HCT116 (cell line): Measurements from ENCODE around the gene FNBP1. TPM values are rescaled to one million over a fixed set of nuclear protein-coding genes. Genes with fewer than 3 reads are reported as not detected.

ENCODE experiments used
- ATAC-seq: fragments of 200-7000 bp; cut with Tn5 transposase; 2 replicates; pipeline ENCODE4 v1.9.1; 2020; ENCODE audit warnings: mild to moderate bottlenecking, moderate library complexity
- BruUV-seq: library from RNA; stranded (reverse); fragments of 400-500 nt; replicated peaks from 2 replicates; lab custom pipeline; 2021; lab: Mats Ljungman, UMichigan
- CTCF ChIA-PET: fragments of 300-600 bp; sonication (Branson Sonifier 250); formaldehyde crosslinking; loops from one replicate; lab custom pipeline; 2021; ENCODE audit warnings: antibody characterized with exemption; lab: Charles Lee
- POLR2A ChIA-PET: fragments of 300-600, 350-600 bp; sonication (Branson Sonifier 250); formaldehyde crosslinking; loops from one replicate; lab custom pipeline; 2021; ENCODE audit warnings: antibody characterized with exemption; lab: Charles Lee
- RAD21 ChIA-PET, 2 experiments: fragments of 300-600 bp; sonication (Branson Sonifier 250); formaldehyde crosslinking; loops; one replicate each; lab custom pipeline; 2023; ENCODE audit warnings: low total read pairs in 2 of 2; ENCODE audit not compliant: uncharacterized antibody in 2 of 2, unreplicated experiment in 2 of 2, low non-redundant PET in 1 of 2; lab: Charles Lee
- DNase-seq: peaks from one replicate; pipeline ENCODE4 v3.0.0-alpha.2; 2010; ENCODE audit warnings: low read depth, low spot score
- H2AFZ ChIP-seq: fragments of 200-600 bp; shearing (Covaris generic), sonication (generic); 2 replicates; pipeline ENCODE4 v1.6.1; 2017; ENCODE audit warnings: low read depth, mixed run types, mixed read lengths, antibody characterized with exemption, low read length; ENCODE audit not compliant: poor library complexity, severe bottlenecking
- H3K27ac ChIP-seq: 2 replicates; pipeline ENCODE4 v1.5.1; 2012; ENCODE audit warnings: low read depth, low read length
- H3K27me3 ChIP-seq: fragments of 200-600 bp; sonication (generic); 2 replicates; pipeline ENCODE4 v1.6.1; 2016; ENCODE audit warnings: mixed run types, low read length, mixed read lengths; ENCODE audit not compliant: insufficient read depth
- H3K36me3 ChIP-seq, 2 experiments: fragments of 200-500 bp in 1 of 2; fragments of 200-600 bp in 1 of 2; sonication (Bioruptor generic) in 1 of 2; sonication (generic) in 1 of 2; 2 replicates each; pipeline versions ENCODE4 v1.5.1 to v1.6.1; 2014 to 2016; ENCODE audit warnings: low read length in 2 of 2, inconsistent platforms in 1 of 2, mixed read lengths in 1 of 2, mixed run types in 1 of 2; ENCODE audit not compliant: insufficient read depth in 2 of 2, control insufficient read depth in 1 of 2
- H3K4me1 ChIP-seq, 2 experiments: fragments of 200-600 bp in 1 of 2; sonication (generic) in 1 of 2; 2 replicates each; pipeline versions ENCODE4 v1.5.1 to v1.6.1; 2012 to 2017; ENCODE audit warnings: low read length in 2 of 2, inconsistent platforms in 1 of 2, mild to moderate bottlenecking in 1 of 2, mixed read lengths in 1 of 2, mixed run types in 1 of 2, moderate library complexity in 1 of 2; ENCODE audit not compliant: insufficient read depth in 2 of 2, control insufficient read depth in 1 of 2
- H3K4me2 ChIP-seq: fragments of 200-600 bp; sonication (generic); 2 replicates; pipeline ENCODE4 v1.6.1; 2017; ENCODE audit warnings: mixed run types, low read length, mixed read lengths
- H3K4me3 ChIP-seq, 2 experiments: fragments of 200-600 bp in 1 of 2; sonication (generic) in 1 of 2; replicated peaks in 1 of 2; 2 replicates each; pipeline ENCODE4 v1.5.1; 2011 to 2016; ENCODE audit warnings: low read length in 2 of 2, control low read depth in 1 of 2, low read depth in 1 of 2, mild to moderate bottlenecking in 1 of 2, mixed read lengths in 1 of 2, mixed run types in 1 of 2
- H3K79me2 ChIP-seq: fragments of 200-600 bp; sonication (generic); 2 replicates; pipeline ENCODE4 v1.6.1; 2017; ENCODE audit warnings: mild to moderate bottlenecking, mixed run types, low read length, moderate library complexity, mixed read lengths; ENCODE audit not compliant: insufficient read depth
- H3K9ac ChIP-seq: fragments of 200-600 bp; sonication (generic); 2 replicates; pipeline ENCODE4 v1.6.1; 2016; ENCODE audit warnings: low read length, mixed read lengths
- H3K9me2 ChIP-seq: fragments of 200-600 bp; sonication (generic), shearing (Covaris generic); 2 replicates; pipeline ENCODE4 v1.6.1; 2017; ENCODE audit warnings: mixed run types, mild to moderate bottlenecking, moderate library complexity; ENCODE audit not compliant: insufficient read depth
- H3K9me3 ChIP-seq, 2 experiments: fragments of 200-500 bp in 1 of 2; fragments of 200-600 bp in 1 of 2; sonication (Bioruptor generic) in 1 of 2; sonication (generic) in 1 of 2; 2 replicates each; pipeline ENCODE4 v1.6.1; 2014 to 2017; ENCODE audit warnings: low read length in 2 of 2, mixed read lengths in 2 of 2, inconsistent platforms in 1 of 2, low read depth in 1 of 2, mild to moderate bottlenecking in 1 of 2, mixed run types in 1 of 2, moderate library complexity in 1 of 2; ENCODE audit not compliant: control insufficient read depth in 1 of 2, insufficient read depth in 1 of 2
- H4K20me1 ChIP-seq: fragments of 200-600 bp; sonication (generic), shearing (Covaris generic); 2 replicates; pipeline ENCODE4 v1.6.1; 2017; ENCODE audit warnings: mixed run types, mild to moderate bottlenecking, moderate library complexity; ENCODE audit not compliant: insufficient read depth
- CEBPB ChIP-seq: IDR thresholded peaks from 2 replicates; pipeline ENCODE4 v1.6.1; 2012; ENCODE audit warnings: low read depth
- CTCF ChIP-seq, 3 experiments: fragments of 200-600 bp in 1 of 3; sonication (generic) in 1 of 3; IDR thresholded peaks in 2 of 3; conservative IDR thresholded peaks in 1 of 3; 2 replicates each; pipeline ENCODE4 v1.5.1; 2012 to 2017; ENCODE audit warnings: low read depth in 2 of 3, low read length in 2 of 3, antibody characterized with exemption in 1 of 3, borderline replicate concordance in 1 of 3, control low read depth in 1 of 3, mild to moderate bottlenecking in 1 of 3, mixed read lengths in 1 of 3, mixed run types in 1 of 3, moderate library complexity in 1 of 3; ENCODE audit not compliant: insufficient read depth in 1 of 3
- EGR1 ChIP-seq: IDR thresholded peaks from 2 replicates; pipeline ENCODE4 v1.6.1; 2012; ENCODE audit warnings: low read depth
- ELF1 ChIP-seq: IDR thresholded peaks from 2 replicates; pipeline ENCODE4 v1.6.1; 2012; ENCODE audit warnings: low read depth, borderline replicate concordance
- EZH2 ChIP-seq: fragments of 200-600 bp; sonication (generic); IDR thresholded peaks from 2 replicates; pipeline ENCODE4 v1.6.1; 2017; ENCODE audit warnings: antibody characterized with exemption, mixed run types
- MAX ChIP-seq: IDR thresholded peaks from 2 replicates; pipeline ENCODE4 v1.6.1; 2012
- POLR2AphosphoS5 ChIP-seq: IDR thresholded peaks from 2 replicates; pipeline ENCODE4 v1.6.1; 2011; ENCODE audit warnings: mild to moderate bottlenecking, low read depth, low read length, moderate library complexity
- SIN3A ChIP-seq: IDR thresholded peaks from 2 replicates; pipeline ENCODE4 v1.6.1; 2012; ENCODE audit warnings: low read depth
- SP1 ChIP-seq: IDR thresholded peaks from 2 replicates; pipeline ENCODE4 v1.6.1; 2012; ENCODE audit warnings: low read depth
- intact Hi-C: fragments of 100-400 bp; cut with micrococcal nuclease; formaldehyde crosslinking; loops from 2 replicates; pipeline ENCODE4 v1.10.0; 2022
- total RNA-seq: library from RNA; stranded (reverse); gene quantifications from one replicate; pipeline ENCODE4 v1.2.1, GENCODE V29; 2021; ENCODE audit not compliant: unreplicated experiment
- TF ChIP-seq, protein P1 (sequence below): IDR thresholded peaks from 2 replicates; pipeline ENCODE4 v1.6.1; 2011; ENCODE audit warnings: mild to moderate bottlenecking, low read length, moderate library complexity; ENCODE audit not compliant: insufficient replicate concordance; ENCODE audit errors: extremely low read depth
- TF ChIP-seq, protein P2 (sequence below): IDR thresholded peaks from 2 replicates; pipeline ENCODE4 v1.6.1; 2012

The FNBP1 gene
- total RNA-seq, 1 experiment from 2014 or later: 25.0 TPM

- ChIA-PET RAD21 (no interaction called here), CTCF (no interaction called here), POLR2A (interaction anchor here (1.0 to 1.7 kb wide), 4 partner anchors 10 to 22 kb away, joined by 3 to 5 read pairs (median 3); no protein-coding TSS in a partner anchor)
- peaks cover 32% of the 10 kb centered on the region for H3K79me2 ChIP-seq
- intact Hi-C loops: no loop called here
- H3K9ac ChIP-seq: peak overlapping the region; percentile 83
- H4K20me1 ChIP-seq: no peaks in the 10 kb centered on the region
- no peaks in the 10 kb centered on the region for H3K9me2 ChIP-seq
- no peak for TF ChIP-seq ELF1
- TF ChIP-seq, protein P1, sequence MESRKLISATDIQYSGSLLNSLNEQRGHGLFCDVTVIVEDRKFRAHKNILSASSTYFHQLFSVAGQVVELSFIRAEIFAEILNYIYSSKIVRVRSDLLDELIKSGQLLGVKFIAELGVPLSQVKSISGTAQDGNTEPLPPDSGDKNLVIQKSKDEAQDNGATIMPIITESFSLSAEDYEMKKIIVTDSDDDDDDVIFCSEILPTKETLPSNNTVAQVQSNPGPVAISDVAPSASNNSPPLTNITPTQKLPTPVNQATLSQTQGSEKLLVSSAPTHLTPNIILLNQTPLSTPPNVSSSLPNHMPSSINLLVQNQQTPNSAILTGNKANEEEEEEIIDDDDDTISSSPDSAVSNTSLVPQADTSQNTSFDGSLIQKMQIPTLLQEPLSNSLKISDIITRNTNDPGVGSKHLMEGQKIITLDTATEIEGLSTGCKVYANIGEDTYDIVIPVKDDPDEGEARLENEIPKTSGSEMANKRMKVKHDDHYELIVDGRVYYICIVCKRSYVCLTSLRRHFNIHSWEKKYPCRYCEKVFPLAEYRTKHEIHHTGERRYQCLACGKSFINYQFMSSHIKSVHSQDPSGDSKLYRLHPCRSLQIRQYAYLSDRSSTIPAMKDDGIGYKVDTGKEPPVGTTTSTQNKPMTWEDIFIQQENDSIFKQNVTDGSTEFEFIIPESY: no peak
- no peak for TF ChIP-seq CEBPB
- TF ChIP-seq, protein P2, sequence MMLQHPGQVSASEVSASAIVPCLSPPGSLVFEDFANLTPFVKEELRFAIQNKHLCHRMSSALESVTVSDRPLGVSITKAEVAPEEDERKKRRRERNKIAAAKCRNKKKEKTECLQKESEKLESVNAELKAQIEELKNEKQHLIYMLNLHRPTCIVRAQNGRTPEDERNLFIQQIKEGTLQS: no peak
- TF ChIP-seq CTCF (IDR thresholded peaks at IDR 0.05 in 2 of 3, conservative IDR thresholded peaks at IDR 0.05 in 1 of 3; ENCODE audit: borderline replicate concordance in 1 of 3, insufficient read depth in 1 of 3, low read depth in 2 of 3, low read length in 2 of 3): no peak
- TF ChIP-seq SP1: no peak
- no peak for TF ChIP-seq SIN3A
- TF ChIP-seq EGR1: no peak
- no peak for TF ChIP-seq EZH2
- TF ChIP-seq POLR2AphosphoS5: no peak
- no peak for TF ChIP-seq MAX
- TSS peak; percentile 58 for BruUV-seq
- H2AFZ ChIP-seq: no peak overlapping the region
- H3K9me3 ChIP-seq: no peaks in the 10 kb centered on the region
- DNase-seq (no peak), ATAC-seq (peak; percentile 30)
- H3K4me2 ChIP-seq: peak overlapping the region; percentile 93
- no peaks in the 10 kb centered on the region for H3K36me3 ChIP-seq
- H3K27ac ChIP-seq: peak overlapping the region; percentile 69
- H3K4me1 ChIP-seq: peaks cover 13 to 14% of the 10 kb centered on the region in 2 experiments
- peak overlapping the region; percentile 76 to 99 for H3K4me3 ChIP-seq
- no peaks in the 10 kb centered on the region for H3K27me3 ChIP-seq
Measured at GRCh38 chr9:130054325-130054786, 11.4 kb upstream of the FNBP1 start.
